ENCODE results near the gene PRADC1. TPM values are rescaled to one million over a fixed set of nuclear protein-coding genes. Genes with fewer than 3 reads are reported as not detected.
A peak's percentile ranks its signal among the peaks of the same experiment; 100 is the strongest.

Gene PRADC1
- total RNA-seq, 1 experiment from 2014 or later = 8.6 TPM

DNA sequence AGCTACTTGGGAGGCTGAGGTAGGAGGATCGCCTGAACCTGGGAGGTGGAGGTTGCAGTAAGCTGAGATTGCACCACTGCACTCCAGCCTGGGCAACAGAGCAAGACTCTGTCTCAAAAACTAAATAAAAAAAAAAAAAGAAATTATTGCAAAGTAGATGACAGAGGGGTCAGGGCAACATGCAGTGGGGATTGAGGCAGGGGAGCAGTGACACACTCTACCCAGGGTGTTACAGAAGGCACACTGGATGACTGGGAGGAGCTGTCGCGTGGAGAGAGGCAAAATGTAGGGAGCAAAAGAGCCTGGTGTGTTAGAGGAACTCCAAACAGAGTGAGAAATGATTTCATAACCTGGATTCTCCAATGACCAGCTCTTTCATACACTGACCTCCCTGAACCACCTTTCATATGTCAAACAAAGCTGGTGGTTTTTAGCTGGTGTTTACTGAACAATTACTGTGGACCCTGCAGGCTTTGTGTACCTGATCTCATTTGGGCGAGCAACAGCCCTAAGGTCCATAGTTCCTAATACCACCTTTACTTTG is 29.1 kb upstream of the PRADC1 start (continued):
- no peak for TF ChIP-seq SIN3A (IDR thresholded peaks at IDR 0.05; ENCODE audit: low read depth)

GRCh38 chr2:73260338-73260984 is 27.4 kb upstream of the PRADC1 start:
- Histone ChIP-seq H3K9me2 (ENCODE audit: insufficient read depth) (no peaks in the 10 kb centered on the region), H2AFZ (ENCODE audit: low read depth, low read length, poor library complexity, severe bottlenecking) (no peak overlapping the region), H3K9me3 (ENCODE audit: control insufficient read depth in 1 of 2, insufficient read depth in 1 of 2, low read depth in 1 of 2, low read length in 2 of 2) (no peaks in the 10 kb centered on the region), H3K4me2 (ENCODE audit: low read length) (no peak overlapping the region), H3K79me2 (ENCODE audit: insufficient read depth, low read length) (no peaks in the 10 kb centered on the region; the same call in 1 of the 2 replicates), H3K9ac (ENCODE audit: low read length) (no peak overlapping the region), H3K4me3 (replicated peaks in 1 of 2; ENCODE audit: low read depth in 1 of 2, low read length in 2 of 2) (no peak overlapping the region), H3K27ac (ENCODE audit: low read depth, low read length) (no peak overlapping the region), H3K4me1 (ENCODE audit: control insufficient read depth in 1 of 2, insufficient read depth in 2 of 2, low read length in 2 of 2) (no peaks in the 10 kb centered on the region), H4K20me1 (ENCODE audit: insufficient read depth) (no peaks in the 10 kb centered on the region), H3K36me3 (ENCODE audit: control insufficient read depth in 1 of 2, insufficient read depth in 2 of 2, low read length in 2 of 2) (peaks cover 15 to 16% of the 10 kb centered on the region in 2 experiments; a peak in 3 of 4 replicates), H3K27me3 (ENCODE audit: insufficient read depth, low read length) (no peaks in the 10 kb centered on the region)
- no peak for TF ChIP-seq TCF7L2 (IDR thresholded peaks at IDR 0.05; ENCODE audit: borderline replicate concordance, extremely low read depth, insufficient read depth, insufficient read length)
- TF ChIP-seq ELF1 (IDR thresholded peaks at IDR 0.05; ENCODE audit: borderline replicate concordance, low read depth) = no peak
- peak; percentile 56 for TF ChIP-seq RAD21 (IDR thresholded peaks at IDR 0.05; ENCODE audit: low read depth)
- TF ChIP-seq, protein P1, sequence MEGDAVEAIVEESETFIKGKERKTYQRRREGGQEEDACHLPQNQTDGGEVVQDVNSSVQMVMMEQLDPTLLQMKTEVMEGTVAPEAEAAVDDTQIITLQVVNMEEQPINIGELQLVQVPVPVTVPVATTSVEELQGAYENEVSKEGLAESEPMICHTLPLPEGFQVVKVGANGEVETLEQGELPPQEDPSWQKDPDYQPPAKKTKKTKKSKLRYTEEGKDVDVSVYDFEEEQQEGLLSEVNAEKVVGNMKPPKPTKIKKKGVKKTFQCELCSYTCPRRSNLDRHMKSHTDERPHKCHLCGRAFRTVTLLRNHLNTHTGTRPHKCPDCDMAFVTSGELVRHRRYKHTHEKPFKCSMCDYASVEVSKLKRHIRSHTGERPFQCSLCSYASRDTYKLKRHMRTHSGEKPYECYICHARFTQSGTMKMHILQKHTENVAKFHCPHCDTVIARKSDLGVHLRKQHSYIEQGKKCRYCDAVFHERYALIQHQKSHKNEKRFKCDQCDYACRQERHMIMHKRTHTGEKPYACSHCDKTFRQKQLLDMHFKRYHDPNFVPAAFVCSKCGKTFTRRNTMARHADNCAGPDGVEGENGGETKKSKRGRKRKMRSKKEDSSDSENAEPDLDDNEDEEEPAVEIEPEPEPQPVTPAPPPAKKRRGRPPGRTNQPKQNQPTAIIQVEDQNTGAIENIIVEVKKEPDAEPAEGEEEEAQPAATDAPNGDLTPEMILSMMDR (IDR thresholded peaks at IDR 0.05 in 2 of 3, conservative IDR thresholded peaks at IDR 0.05 in 1 of 3; ENCODE audit: borderline replicate concordance in 1 of 3, insufficient read depth in 1 of 3, low read depth in 2 of 3, low read length in 2 of 3) = peak in 2 of 3 experiments; percentile 31 to 47; a peak in 4 of 6 replicates
- TF ChIP-seq FOSL1 (IDR thresholded peaks at IDR 0.05; ENCODE audit: low read depth) = no peak
- POLR2A ChIA-PET = no interaction called here
- intact Hi-C loops (cut with micrococcal nuclease) = no loop called here
- ATAC-seq (peak; percentile 68), DNase-seq (ENCODE audit: low read depth, low spot score) (no peak)
- no TSS peak for BruUV-seq (replicated peaks)
- RAD21 ChIA-PET (ENCODE audit: low non-redundant PET in 1 of 2, low total read pairs in 2 of 2, uncharacterized antibody in 2 of 2, unreplicated experiment in 2 of 2) = no interaction called here
- CTCF ChIA-PET = no interaction called here

All from HCT116 (cell line).